ENCODE data around the gene CTSW.

DNA sequence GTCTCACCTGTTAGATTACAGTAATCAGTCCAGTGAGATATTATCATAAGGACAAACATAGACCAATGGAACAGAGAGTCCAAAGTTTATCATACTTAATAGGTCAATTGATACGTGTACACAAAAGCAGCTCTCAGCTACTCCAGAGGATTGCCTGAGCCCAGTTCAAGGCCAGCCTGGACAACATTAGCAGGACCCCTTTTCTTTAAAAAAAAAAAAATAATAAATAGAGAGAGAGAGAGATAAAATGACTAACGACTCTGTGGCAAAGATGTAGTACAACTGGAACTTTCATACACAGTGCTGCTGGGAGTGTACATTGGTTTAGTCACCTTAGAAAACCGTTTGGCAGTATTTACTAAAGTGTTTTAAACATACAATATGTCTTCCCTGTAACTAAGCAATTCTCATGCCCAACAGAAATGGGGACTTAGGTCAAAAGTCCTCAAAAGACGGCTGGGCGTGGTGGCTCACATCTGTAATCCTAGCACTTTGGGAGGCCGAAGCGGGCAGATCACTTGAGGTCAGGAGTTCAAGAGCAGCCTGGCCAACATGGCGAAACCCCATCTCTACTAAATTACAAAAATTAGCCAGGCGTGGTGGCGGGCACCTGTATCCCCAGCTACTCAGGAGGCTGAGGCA, 35.3 kb upstream of the CTSW start:
- no peak for TF ChIP-seq FOXP2 (optimal IDR thresholded peaks at IDR 0.05; ENCODE audit: control extremely low read depth, extremely low read length, insufficient read depth)
- no peak for TF ChIP-seq POLR2AphosphoS5 (IDR thresholded peaks at IDR 0.05; ENCODE audit: borderline replicate concordance, low read depth, low read length)
